Fibroblast of skin of abdomen (primary cell): Measurements from ENCODE around the gene RBM25. TPM values are rescaled to one million over a fixed set of nuclear protein-coding genes. Genes with fewer than 3 reads are reported as not detected.
"Not testable (repeated sequence)": the region's sequence is repeated elsewhere in the genome, so short reads cannot be mapped to it uniquely, and the experiment has no call there.

Experiments
- DNase-seq: peaks from one replicate; pipeline ENCODE4 v3.0.0-alpha.2; 2013
- polyA plus RNA-seq, 2 experiments: library from polyadenylated mRNA; unstranded; fragments of 120-200 nt; gene quantifications; one replicate each; pipeline ENCODE4 v1.2.1, GENCODE V29; 2013; ENCODE audit not compliant: insufficient read length in 2 of 2

Gene RBM25
- 67.1 TPM for polyA plus RNA-seq (2013, experiment 1 of 2; ENCODE audit: insufficient read length)
- 60.3 TPM for polyA plus RNA-seq (2013, experiment 2 of 2; ENCODE audit: insufficient read length)

DNA sequence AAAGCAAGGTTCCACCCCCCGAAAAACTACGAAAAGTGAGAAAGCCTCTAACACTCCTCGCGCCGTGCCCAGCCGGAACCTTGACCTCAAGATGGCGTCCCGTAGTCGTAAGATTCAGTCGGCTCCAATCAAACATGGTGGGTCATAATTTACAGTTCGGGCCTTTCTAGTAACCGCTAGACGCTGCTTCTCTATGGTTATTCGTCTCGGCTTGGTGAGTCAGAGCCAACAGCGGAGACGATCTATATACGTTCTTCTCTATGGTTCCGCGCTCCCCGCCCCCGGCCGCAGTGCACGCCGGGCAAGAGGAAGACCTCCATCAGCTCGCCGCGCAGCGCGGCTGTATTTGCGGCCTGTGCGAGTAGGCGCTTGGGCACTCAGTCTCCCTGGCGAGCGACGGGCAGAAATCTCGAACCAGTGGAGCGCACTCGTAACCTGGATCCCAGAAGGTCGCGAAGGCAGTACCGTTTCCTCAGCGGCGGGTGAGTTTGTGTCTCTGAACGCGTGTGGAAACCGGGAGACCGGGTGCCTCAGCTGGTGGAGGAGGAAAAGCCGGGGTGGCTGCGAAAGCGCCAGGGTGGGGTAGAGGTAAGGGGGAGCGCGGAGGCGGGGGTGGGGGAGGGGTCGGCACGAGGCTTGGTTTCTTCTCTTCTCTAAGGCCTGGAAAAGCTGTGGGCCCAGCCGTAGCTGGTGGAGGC lies at the start of gene RBM25:
Gene RBM25, plus strand, starts transcription at position 311 of the 698 bp plus-strand sequence. CDS start 13,108 bp downstream, outside the sequence.
- DNase-seq, result peak; percentile 99

DNA sequence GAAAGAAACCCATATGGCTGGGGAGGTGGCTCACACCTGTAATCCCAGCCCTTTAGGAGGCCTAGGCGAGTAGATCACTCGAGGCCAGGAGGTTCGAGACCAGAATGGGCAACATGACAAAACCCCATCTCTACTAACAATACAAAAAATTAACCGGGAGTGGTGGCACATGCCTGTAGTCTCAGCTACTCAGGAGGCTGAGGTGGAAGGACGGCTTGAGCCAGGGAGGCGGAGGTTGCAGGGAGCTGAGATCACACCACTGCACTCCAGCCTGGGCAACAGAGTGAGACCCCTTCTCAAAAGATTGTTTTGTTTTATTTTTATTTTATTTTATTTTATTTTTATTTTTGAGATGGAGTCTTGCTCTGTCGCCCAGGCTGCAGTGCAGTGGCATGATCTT lies 47.1 kb upstream of the RBM25 start:
- not testable (repeated sequence) for DNase-seq

GRCh38 chr14:73014105-73014504 lies 44.2 kb upstream of the RBM25 start:
- no peak for DNase-seq

- DNase-seq, result not testable (repeated sequence)
Measured at GRCh38 chr14:73015552-73015951, 42.8 kb upstream of the RBM25 start.

GRCh38 chr14:73016011-73016410 lies 42.3 kb upstream of the RBM25 start:
- DNase-seq, result not testable (repeated sequence)

GRCh38 chr14:73022051-73022450 lies 36.3 kb upstream of the RBM25 start:
- DNase-seq, result no peak

GRCh38 chr14:73025544-73025943 lies 32.8 kb upstream of the RBM25 start:
- DNase-seq, result peak; percentile 5

- no peak for DNase-seq
Measured at GRCh38 chr14:73026243-73026844, 32.0 kb upstream of the RBM25 start.

- peak; percentile 98 for DNase-seq
Measured at GRCh38 chr14:73026845-73027542, 31.3 kb upstream of the RBM25 start, which contains the start of gene ZFYVE1. ZFYVE1 (minus strand) TSS chr14:73027106; CDS start chr14:73024508, 2,598 bp downstream.

- DNase-seq, result no peak
Measured at GRCh38 chr14:73027546-73027945, 30.8 kb upstream of the RBM25 start.

GRCh38 chr14:73027984-73028383 lies 30.4 kb upstream of the RBM25 start:
- DNase-seq, result no peak

DNA sequence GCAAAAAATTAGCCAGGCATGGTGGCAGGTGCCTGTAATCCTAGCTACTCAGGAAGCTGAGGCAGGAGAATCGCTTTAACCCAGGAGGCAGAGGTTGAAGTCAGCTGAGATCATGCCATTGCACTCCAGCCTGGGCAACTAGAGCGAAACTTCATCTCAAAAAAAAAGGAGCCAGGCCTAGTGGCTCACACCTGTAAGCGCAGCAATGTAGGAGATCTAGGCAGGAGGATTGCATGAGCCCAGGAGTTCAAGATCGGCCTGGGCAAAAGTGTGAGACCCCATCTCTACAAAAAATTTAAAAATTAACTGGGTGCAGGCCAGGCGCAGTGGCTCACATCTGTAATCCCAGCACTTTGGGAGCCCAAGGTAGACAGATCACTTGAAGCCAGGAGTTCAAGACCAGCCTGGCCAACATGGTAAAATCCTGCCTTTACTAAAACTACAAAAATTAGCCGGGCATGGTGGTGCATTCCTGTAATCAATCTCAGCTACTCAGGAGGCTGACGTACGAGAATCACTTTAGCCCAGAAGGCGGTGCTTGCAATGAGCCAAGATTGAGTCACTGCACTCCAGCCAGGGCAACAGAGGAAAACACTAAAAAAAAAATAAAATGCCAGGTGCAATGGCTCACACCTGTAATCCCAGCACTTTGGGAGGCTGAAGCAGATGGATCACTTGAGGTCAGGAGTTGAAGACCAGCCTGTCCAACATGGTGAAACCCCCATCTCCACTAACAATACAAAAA lies 21.5 kb upstream of the RBM25 start:
- DNase-seq, result not testable (repeated sequence)

DNA sequence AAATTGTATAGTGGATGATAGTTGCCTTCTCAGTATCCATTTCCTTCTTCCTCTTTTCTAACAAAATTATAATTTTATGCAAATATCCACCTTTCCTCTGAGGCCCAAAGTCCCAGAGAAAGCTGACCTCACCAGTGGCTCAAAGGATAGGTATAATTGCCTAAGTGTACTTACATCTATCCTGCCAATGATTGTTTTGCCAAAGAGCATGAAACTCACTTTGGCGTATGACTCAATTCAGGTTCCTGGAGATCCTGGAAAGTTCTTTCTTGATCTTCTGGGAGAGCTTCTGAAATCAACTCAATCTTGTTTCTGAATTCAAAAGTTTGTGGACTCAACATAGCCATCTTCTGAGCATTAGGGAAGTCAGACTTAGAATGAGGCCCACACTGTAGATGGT lies 10.5 kb upstream of the RBM25 start:
- no peak for DNase-seq

DNA sequence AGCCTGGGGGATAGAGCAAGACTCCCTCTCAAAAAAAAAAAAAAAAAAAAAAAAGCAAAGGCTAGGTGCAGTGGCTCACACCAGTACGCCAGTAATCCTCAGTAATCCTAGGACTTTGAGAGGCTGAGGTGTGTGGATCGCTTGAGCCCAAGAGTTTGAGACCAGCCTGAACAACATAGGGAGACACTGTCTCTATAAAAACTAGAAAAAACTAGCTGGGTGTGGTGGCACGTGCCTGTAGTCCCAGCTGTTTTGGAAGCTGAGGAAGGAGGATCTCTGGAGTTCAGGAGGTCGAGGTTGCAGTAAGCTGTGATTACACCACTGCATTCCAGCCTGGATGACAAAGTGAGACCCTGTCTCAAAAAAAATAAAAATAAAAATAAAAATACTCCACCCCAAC lies 8.9 kb upstream of the RBM25 start:
- DNase-seq, result no peak

GRCh38 chr14:73055251-73055650 lies 3.1 kb upstream of the RBM25 start:
- DNase-seq, result no peak

GRCh38 chr14:73057944-73058223 lies 450 bp upstream of the RBM25 start:
- no peak for DNase-seq

DNA sequence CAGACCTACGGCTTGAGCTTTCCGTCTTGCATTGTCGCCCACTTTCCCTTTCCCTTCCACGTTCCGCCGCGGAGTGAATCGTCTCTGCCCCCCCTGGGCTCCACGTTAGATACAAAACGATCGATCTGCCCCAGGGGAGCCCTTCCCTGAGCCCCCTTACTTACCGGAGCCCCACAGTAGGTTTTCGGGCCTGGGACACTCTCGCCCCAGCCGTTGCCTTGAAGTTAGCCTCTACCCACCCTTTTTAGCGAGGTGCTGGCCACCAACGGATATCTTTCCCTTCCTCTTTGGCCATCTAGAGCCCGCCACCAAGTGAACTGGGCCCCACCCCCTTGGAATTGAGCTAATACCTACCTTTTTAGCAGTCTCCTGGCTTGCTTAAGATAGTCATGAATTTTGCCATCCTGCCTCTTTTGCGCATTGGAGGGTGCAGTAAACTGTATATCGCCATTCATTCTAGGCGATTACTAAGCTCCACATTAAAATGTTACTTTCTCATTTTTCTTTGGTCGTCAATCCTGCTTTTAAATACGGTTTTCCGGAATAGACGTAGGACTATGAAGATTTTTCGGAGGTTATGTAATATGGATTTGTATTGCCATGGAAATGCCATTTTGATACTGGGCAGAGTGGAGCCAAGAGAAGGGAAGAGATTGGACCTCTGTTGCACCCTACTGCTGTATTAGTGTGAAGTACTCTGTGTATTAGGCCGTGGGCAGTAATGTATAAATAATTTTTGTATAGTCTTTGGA lies 764 bp downstream of the RBM25 start:
- DNase-seq, result peak; percentile 5

DNA sequence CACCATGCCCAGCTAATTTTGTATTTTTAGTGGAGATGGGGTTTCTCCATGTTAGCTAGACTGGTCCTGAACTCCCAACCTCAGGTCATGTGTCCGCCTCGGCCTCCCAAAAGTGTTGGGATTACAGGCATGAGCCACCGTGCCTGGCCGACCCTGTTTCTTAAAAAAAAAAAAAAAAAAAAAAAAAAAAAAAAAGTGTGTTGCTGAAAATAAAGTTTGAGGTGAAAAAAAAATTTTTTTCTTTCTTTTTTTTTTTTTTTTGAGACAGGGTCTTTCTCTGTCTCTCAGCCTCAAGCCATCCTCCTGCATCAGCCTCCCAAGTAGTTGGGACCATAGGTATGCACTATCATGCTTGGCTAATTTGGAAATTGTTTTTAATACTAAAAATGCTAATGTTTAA lies 11.3 kb downstream of the RBM25 start:
- DNase-seq, result no peak

DNA sequence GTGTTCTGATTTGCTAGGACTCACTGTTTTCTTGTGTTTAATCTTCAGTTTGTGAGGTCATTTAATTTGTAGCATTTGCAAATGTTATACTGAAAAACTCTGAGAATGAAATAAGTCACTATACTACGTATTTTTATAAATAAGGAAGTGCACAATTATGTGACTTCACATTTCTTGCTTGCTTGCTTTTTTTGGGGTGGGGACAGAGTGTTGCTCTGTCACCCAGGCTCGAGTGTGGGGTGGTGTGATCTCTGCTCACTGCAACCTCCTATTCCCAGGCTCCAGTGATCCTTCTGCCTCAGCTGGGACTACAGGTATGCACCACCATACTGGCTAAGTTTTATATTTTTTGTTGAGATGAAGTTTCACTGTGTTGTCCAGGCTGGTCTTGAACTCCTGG lies 32.7 kb downstream of the RBM25 start:
- DNase-seq, result no peak

DNA sequence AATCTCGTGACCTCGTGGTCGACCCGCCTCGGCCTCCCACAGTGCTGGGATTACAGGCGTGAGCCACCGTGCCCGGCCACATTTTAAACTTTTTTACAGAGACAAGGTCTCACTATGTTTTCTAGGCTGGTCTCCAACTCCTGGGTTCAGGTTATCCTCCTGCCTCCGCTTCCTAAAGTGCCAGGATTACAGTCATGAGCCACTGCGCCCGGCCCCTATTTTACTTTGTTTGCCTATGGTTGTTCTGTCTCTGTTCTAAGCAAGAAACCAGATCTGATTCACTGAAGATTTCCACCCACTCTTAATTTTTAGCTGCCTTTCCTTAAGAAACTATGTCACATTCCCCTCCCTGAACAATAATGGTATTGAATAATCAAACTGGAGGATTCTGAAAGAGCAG lies 39.1 kb downstream of the RBM25 start:
- DNase-seq, result no peak

GRCh38 chr14:73100334-73100733 lies 42.0 kb downstream of the RBM25 start:
- DNase-seq, result no peak

- no peak for DNase-seq
Measured at GRCh38 chr14:73102806-73103497, 44.6 kb downstream of the RBM25 start.
